ENCODE measurements around the gene SHOX.

Gene SHOX

GRCh38 chrX:675279-675954 is 44.8 kb downstream of the SHOX start:
- no peak for DNase-seq

DNA sequence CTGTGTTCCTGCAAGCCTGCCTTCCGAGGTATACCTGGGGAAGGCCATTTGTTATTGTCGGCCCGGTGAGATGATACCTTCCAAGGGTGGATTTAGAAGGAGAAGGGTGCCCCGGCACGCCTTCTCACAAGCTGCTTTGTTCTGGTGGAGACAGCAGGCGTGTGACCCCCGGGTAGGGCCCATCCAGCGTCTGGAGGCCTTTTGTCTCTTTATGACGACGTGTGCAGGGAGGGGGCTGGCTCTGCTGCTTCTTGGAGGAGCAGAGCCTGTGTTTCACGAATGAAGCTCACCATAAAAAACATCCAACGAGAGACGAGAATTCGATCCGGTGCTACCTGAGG is 45.3 kb downstream of the SHOX start:
- no peak for DNase-seq

DNA sequence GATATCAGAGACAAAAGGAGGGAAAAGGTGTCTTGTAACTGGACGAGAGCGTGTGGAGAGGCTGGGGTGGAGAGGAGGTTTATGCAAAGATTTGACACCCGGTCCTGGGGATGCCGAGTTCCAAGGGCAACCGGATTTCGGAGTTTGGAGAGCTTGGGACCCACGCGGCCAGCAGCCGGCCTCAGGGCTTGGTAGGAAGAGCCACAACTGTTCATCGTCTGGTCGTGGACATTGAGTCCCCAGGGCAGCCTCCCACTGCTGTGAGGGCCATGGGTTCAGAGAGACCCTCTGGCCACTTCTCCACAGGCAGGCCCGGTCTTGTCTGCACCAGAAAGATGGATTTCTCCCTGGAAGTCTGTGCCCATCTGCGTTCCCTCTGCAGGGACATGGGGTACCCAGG is 46.8 kb downstream of the SHOX start:
- no peak for DNase-seq

DNA sequence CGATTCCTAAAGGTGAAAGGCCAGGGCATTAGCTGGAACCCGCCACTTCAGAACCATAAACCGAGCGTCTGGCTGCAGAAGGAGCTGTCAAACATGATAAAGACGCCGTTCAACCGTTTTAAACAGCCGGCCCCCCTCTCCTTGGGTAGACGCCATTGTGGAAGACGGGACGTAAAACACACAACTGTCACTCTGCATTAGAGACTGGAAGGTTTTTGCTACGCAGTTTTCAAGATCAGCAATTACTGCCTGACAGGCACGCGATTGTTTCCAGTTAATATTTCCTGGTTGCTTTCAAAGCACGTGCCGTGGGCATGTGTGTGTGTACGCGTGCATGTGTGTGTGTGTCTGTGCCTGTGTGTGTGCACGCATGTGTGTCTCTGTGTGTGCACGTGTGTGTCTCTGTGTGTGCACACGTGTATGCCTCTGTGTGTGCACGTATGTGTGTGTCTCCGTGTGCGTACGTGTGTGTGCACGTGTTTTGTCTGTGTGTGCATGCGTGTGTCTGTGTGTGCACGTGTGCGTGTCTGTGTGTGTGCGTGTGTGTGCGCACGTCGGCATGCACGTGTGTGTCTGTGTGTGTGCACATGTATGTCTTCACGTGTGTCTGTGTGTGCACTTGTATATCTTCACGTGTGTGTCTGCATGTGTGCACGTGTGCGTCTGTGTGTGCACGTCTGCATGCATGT is 48.8 kb downstream of the SHOX start:
- DNase-seq = no peak

DNA sequence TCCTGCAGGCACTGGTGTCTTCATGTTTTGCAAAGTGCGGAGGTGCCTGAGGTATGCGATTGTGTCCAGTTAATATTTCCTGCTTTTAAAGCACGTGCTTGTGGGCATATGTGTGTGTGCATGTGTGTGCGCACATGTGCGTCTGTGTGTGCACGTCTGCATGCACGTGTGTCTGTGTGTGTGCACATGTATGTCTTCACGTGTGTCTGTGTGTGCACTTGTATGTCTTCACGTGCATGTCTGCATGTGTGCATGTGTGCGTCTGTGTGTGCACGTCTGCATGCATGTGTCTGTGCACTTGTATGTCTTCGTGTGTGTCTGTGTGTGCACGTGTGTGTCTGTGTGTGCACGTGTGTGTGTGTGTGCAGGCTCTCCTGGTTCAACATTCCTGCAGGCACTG is 49.5 kb downstream of the SHOX start:
- no peak for DNase-seq

DNA sequence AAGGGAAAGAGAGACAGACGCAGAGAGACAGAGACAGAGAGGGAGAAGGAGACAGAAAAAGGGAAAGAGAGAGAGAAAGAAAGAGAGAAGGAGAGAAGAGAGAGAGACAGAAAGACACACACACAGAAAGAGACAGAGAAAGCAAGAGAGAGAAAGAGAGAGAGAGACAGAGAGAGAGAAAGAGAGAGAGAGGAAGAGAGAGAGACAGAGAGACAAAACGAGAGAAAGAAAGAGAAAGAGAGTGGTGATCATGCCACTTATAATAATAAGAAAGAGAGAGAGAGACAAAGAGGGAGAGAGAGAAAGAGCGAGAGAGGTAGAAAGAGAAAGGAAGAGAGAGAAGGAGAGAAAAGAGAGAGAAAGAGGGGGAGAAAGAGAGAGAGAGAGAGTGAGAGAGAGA is 51.4 kb downstream of the SHOX start:
- no peak for DNase-seq

- no peak for DNase-seq
These were observed 52.3 kb downstream of the SHOX start for GRCh38 chrX:682892-683291.

- DNase-seq = no peak
These were observed 53.0 kb downstream of the SHOX start for GRCh38 chrX:683576-683975.

DNA sequence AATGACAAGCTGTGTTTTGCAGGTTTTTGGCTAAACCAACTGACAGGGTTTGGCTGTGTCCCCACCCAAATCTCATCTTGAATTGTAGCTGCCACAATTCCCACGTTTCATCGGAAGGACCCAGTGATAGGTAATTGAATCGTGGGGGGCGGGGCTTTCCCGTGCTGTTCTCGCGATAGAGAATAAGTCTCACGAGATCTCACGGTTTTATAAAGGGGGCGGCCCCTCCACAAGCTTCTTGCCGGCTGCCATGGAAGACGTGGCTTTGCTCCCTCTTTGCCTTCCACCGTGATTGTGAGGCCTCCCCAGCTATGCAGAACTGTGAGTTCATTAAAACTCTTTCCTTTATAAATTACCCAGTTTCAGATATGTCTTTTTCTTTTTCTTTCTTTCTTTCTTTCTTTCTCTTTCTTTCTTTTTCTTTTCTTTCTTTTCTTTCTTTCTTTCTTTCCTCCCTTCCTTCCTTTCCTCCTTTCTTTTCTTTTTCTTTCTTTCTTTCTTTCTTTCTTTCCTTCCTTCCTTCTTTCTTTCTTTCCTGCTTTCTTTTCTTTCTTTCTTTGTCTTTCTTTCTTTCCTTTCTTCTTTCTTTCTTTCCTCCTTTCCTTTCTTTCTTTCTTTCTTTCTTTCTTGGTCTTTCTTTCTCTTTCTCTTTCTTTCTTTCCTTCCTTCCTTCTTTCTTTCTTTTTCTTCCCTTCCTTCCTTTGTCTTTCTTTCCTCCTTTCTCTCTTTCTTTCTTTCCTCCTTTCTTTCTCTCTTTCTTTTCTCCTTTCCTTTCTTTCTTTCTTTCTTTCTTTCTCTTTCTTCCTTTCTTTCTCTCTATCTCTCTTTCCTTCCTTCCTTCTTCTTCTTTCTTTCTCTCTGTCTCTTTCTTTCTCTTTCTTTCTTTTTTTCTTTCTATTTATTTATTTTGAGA is 54.8 kb downstream of the SHOX start:
- no peak for DNase-seq

- no peak for DNase-seq
These were observed 59.4 kb downstream of the SHOX start for GRCh38 chrX:689983-690382.

DNA sequence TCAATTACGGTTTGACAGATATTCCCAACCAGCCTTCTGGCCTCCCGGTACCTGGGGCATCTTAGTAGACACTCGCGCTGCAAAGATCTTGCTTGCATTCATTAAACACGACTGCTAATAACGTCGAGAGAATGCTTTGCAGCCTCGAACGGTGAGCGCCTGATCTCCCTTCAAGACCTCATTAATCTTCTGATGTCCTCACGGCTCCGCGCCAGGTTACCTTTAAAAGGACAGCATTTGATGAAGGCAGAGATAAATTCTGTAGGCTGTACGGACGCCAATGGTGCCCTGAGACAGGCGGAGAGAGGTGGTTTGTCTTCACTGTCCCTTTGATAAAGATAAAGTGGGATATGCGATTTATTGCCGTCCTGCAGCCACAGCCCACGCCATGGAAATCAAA is 64.2 kb downstream of the SHOX start:
- no peak for DNase-seq

DNA sequence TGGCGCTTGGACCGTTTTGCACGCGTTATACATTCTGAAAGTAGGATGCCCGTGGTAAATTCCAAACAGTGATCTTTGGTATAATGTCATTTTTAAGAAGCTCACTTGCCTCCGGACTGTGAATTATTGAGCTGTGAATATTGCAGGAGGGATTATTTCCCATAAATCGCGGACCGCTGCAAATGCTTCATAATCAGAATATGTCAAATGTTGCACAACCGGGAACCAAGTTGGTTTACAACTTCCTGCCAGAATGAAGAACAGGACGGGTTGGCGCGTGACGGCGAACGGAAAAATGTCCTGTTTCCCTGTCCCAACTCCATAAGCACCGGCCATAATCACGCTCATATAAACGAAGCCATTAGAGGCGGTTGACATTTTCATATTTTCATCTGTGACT is 67.6 kb downstream of the SHOX start:
- no peak for DNase-seq

- no peak for DNase-seq
These were observed 70.3 kb downstream of the SHOX start for GRCh38 chrX:700936-701335.

DNA sequence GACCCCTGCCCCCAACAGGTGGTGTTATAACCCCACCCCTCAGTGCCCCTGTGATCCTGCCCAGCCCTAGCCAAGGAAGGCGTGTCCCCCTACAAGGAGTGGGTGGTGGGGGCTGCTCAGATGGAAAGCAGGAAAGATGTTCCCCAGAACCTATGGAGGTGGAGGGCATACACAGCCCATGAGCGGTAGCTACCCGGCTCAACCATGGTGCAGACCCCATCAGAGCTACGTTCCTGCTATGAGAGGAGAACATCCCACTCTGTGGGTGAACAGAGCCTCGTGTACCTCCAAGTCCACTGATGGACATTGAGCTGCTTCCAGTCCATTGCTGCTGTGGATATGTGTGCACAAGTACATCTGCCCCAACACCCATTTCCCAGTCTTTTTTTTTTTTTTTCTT is 71.1 kb downstream of the SHOX start:
- DNase-seq = no peak

GRCh38 chrX:703466-703865 is 72.9 kb downstream of the SHOX start:
- DNase-seq = no peak

GRCh38 chrX:703866-704265 is 73.3 kb downstream of the SHOX start:
- DNase-seq = no peak
